GM19463 (cell line): Measurements from ENCODE around the gene CC2D2B.
"Not testable (repeated sequence)": the region's sequence is repeated elsewhere in the genome, so short reads cannot be mapped to it uniquely, and the experiment has no call there.

Experiments used
- ATAC-seq: cut with Tn5 transposase; IDR thresholded peaks from one replicate; pipeline ENCODE4 v1.9.1; 2021; ENCODE audit warnings: mild to moderate bottlenecking, moderate library complexity; ENCODE audit not compliant: unreplicated experiment

Gene CC2D2B

DNA sequence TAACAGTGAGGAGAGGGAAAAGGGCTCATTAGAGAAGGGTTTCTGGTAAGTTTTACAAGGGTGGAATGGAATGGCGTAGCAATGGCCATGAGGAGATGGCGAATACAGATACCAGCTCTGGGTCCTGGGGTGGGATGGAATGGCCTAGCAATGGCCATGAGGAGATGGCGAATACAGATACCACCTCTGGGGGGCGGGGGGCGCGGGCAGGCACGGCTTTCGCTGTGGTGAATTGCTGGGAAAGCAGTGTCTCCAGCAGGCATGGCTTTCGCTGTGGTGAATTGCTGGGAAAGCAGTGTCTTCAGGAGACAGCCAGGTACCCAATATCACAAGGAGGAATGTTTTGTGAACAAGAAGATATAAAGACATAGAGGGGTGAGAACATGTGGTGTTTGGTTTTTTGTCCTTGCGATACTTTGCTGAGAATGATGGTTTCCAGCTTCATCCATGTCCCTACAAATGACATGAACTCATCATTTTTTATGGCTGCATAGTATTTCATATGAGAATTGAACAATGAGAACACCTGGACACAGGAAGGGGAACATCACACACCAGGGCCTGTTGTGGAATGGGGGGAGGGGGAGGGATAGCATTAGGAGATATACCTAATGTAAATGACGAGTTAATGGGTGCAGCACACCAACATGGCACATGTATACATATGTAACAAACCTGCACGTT is 1.7 kb upstream of the CC2D2B start:
- ATAC-seq: not testable (repeated sequence)

DNA sequence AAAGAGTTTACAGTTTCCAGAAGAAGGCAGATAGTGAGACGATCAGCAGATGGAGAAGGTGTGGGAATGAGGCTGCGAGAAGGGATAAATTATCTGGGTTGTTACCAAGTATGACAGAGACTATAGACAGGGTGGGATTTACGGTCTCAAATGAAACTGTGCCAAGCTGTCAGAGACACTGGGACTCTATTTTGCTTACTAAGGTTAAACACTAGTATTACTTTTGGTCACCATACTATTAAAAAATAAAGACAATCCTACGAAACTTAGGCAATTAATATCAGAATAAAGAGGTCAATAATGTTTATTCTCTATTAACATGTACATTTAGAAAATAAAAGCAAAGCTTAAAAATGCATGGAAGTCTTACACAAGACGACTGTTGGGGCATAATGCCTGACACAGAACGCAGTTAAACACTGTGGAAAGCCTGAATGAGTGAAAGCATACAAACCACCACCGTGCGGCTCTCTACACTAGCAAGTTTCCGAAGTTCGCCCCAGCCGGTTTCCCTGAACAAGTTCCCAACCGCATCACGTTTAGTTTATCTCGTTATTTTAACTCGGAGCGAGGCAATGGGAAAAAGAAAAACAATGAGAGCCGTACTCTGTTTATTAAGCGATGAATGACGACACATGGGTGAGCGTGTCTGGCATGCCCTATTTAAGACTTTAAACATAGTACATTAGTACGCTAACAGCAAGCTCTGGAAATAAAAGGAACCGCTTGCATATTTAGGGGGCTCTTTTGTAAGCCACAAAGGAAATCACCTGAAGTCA is 909 bp upstream of the CC2D2B start:
- peak; percentile 22 for ATAC-seq

DNA sequence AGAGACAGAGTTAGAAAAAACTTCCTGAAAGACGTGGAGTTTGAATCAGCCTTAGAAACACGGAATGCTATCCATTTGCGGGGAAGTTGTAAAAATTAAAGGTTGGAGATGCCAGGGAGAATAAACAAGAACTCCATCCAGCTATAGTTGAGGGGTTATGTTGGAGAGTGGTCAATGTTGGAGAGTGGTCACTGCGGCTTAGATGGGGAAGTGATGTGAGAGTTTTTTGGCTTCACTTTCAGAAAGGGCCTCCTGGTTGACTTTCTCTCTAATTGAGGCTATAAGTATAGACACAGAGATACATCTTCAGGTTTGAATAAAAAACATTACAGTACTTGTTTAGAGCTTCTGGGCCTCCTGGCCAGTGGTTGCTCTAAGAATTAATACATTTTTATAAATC is 675 bp downstream of the CC2D2B start:
- no peak for ATAC-seq

DNA sequence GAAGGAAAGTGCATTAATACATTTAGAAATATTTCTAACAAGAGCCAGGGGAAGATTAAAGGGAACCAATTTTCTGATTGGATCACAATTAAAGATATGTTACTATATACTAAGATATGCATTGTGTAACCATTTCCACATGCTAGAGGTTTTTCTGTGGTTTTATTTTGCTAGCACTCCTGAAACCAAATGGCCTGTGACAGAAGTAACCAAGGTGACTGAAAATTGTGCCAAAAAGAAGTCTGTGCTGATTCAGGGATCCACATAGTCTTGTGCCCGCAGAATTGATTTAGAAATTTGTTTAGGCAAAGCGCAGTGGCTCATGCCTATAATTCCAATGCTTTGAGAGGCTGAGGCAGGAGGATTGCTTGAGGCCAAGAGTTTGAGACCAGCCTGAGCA is 1.8 kb downstream of the CC2D2B start:
- ATAC-seq: no peak

DNA sequence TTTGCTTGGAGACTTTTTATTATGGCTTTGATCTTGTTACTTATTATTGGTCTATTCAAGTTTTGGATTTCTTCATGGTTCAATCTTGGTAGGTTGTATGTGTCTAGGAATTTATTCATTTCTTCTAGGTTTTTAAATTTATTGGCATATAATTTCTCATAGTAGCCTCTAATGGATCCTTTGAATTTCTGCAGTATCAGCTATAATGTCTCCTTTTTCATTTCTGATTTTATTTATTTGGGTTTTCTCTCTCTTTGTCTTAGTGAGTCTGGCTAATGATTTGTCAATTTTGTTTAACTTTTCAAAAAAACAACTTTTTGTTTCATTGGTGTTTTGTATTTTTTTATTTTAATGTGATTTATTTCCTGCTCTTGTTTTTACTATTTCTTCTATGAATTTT is 8.3 kb downstream of the CC2D2B start:
- not testable (repeated sequence) for ATAC-seq

DNA sequence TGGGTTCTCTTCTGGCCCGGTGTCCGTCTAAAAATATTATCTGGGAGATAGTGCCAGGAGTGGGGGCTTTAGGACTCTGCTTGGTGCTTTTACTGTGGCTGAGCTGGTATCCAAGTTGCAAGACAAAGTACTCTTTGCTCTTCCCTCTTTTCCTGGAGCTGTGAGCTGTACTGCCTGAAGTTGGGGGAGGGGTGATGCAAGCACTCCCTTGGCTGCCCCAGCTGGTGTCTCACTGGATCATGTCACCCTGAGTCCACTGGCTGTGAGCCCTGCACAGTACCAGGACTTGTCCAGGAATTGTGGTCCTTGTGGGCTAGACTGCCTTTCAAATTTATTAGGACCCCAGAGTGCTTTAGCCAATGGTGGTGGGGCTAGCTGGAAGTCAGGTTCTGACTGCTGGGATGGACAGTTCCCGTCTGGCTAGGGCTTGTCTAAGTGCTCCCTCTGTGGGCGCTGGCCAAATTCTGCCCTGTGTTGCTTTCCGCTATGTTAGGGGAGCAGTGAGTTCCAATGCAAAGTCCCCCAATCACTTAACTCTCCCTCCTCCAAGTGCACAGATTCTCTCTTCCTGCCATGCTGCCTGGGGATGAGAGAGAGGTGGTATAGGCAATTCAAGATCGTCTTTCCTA is 13.1 kb downstream of the CC2D2B start:
- ATAC-seq: no peak

DNA sequence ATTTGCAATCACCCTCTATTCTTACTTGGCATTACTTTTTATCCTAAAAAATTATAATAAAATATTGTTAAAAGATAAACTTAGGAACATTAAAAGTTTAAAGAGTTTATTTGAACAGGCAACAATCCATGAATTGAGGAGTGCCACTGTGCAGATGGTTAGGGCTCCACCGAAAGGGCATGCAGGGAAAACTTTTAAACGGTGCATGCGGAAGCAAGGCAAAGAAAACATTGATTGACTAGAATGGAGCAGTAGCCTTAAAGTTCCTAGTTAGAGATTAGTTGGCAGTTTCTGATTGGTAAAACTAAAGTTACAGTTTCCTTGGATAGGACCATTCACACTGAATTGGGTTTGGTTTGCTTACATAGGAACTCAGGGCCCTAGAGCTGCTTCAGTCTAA is 17.3 kb downstream of the CC2D2B start:
- ATAC-seq: no peak

DNA sequence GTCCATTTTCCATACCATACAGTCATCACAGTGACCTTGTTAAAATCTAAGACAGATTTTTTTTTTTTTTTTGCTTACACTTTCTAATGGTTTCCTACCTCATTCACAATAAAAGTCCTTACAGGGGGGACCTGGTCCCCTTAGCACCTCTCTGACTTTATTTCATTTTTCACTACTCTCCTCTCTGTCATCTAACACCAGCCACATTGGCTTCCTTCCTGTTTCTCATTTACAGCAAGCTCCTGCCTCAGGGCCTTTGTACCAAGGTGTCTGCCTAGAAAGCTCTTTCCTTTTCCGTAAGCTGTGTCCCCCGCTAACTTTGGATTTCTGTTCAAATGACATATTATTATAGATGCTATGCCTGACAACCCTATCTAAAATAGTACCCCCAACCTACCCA is 27.7 kb downstream of the CC2D2B start:
- ATAC-seq: no peak

DNA sequence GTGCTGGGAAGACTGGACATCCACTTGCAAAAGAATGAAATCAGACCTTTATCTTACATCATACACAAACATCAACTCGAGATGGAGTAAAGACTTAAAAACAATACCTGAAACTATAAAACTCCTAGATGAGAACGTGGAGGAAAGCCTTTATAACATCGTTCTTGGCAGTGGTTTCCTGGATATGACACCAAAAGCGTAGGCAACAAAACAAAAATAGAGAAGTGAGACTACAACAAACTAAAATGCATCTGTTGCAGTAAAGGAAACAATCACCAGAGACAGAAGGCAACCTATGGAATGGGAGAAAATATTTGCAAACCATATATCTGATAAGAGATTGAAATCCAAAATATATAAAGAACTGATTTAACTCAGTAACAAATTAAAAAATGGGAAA is 33.3 kb downstream of the CC2D2B start:
- ATAC-seq: no peak

DNA sequence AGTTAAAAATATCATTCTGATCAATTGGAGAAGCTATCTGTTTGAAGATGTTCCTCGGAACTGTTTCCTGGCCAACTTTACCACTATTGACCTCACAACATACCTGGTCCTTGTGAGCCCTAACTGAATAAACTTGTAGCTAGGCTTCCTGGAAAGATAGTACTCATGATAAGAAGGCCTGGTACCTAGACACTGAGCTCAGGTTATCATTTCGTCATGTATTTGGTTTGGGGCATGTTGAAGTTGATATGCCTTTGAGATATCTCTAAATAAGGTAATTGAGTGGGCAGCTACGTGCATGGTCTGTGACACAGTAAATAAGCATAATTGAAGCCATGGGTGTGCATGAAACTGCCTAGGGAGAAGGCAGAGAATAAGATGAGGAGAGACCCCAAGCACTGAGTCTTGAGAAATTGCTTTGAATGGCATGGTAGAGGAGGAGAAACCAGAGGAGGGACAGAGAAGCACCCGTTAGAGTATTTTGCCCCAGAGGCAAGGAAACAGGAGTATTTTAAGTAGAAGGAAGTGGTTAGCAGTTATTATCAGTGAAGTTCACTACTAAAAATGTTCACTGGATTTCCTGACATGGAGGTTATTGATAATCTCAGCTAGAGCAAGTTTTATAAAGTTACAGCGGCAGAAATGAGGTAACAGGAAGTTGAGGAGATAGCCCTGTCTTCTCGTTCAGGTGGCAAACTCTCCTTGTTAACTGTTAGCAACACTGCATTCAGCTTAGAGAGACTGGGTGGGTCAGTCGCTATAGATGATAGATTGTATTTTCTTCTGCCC is 55.6 kb downstream of the CC2D2B start:
- ATAC-seq: no peak

DNA sequence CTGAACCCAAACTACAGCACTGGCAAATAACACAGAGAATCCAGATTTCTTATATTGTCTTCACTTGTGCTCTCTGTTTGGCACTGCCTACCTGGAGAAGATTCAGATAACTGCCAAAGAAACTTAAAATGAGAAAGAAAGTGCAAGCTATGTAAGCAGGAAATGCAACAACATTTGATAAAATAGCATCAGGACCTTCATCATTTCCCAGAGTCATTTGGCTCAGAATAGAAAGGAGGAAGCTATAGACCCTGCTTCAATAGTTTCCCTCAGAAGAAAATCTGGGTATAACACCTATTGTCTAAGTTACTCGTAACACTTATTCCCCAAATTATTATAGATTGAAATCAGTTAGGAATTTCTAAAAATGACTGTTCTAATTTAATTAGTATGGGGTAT is 56.2 kb downstream of the CC2D2B start:
- ATAC-seq: no peak

DNA sequence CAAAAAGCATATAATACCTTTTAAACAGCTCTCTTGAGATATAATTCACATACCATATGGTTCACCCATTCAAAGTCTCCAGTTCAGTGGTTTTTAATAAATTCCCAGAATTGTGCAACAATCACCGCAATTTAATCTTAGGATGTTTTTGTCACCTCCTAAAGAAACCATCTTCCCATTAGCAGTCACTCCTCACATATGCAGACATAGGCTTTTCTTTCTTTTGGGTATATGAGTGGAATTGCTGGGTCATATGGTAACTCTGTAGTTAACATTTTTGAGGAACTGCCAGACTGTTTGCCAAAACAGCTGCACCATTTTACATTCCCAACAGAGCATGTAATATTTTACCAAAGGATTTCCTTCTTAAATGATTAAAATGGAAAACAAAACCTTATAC is 57.0 kb downstream of the CC2D2B start:
- ATAC-seq: no peak

DNA sequence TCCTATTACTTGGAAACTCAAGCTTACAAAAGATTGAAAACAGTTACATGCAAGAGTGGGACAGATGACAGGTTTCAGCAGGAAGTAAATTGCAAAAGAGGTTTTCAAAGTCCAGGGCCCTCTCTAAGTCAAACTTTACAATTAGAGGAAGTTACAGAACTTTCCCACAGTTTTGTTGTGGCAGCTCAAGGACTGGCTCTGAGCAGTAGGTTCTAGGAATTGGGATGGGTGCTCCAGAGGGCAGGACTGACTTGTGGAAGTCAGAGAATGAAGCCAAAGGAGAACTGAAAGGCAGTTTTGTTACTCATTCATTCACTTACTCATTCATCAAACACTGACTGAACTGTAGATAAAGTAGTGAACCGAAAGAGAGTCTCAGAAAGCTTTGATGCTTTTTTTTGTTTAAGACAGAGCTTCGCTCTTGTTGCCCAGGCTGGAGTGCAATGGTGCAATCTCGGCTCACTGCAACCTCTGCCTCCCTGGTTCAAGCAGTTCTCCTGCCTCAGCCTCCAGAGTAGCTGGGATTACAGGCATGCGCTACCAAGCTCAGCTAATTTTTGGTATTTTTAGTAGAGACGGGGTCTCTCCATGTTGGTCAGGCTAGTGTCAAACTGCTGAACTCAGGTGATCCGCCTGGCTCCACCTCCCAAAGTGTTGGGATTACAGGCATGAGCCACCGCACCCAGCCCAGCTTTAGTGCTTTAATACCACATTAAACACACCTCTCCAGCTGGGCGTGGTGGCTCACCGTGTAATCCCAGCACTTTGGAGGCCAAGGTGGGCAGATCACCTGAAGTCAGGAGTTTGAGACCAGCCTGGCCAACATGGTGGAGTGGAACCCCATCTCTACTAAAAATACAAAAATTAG is 68.8 kb downstream of the CC2D2B start:
- ATAC-seq: peak; percentile 47

DNA sequence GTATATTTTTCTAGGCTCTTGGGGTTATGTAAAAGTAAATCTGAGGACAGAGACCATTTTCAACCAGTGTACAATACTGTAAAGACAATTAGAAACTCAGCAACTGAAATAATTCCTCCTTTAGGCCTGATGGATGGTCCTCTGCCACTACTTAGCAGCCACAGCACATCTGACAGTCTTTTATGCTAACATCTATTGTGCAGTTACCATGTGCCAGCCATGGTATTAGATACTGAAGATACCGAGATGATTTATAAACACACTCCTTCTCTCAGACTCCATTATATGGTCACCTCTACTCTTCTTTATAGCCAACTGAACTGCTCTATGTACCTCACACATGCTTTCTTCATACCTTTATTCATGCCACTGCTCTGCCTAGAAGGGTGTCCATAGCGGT is 74.4 kb downstream of the CC2D2B start:
- no peak for ATAC-seq

DNA sequence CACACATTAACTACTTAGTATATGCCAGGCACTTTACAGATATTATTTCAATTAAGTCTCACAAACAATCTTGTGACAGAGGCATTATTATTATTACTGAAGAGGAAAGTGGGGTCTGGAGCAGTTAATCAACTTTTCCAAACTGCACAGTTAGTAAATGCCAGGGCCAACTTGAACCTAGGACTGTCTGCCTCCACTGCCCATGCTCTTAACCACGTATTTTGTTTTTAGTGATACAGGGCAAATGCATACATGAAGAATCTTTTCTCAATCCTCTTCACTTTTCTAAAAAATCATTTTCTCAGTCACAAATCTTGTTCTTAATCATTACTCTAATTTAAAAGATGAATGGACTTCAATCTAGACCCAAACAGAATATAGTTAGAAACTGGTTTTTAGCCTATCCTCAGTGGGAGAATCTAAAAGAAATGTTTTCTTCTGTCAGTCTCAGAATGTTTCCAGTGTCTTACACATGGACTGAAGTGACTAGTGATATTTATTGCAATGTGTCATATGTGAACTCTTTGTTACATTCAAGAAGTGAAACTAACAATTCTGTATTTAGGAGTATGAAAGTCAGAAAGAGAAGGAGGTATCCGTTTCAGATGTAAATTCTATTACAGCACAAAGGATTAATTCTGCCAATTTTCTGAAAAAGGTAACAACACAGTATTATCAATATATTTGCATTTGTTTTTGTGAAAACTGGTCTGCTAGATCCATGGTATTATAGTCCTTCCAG is 80.1 kb downstream of the CC2D2B start:
- ATAC-seq: peak; percentile 87

DNA sequence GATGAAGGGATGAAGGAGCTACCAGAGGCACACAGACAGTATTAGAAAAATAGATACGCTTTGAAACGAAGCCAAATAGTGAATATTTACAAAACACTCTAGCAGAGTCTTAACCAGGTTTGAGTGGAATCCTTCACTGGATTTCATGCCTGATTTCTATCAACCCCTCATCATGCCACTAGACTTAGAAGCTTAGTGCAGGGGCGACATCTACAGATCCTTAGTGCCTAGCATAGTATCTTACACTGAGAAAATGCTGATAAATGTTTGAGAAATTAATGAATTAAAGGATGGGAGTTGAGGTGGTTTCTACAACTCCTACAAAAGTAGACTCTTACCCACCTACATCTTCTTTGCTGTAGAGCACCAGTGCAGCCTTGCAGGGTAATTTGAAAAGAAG is 80.9 kb downstream of the CC2D2B start:
- ATAC-seq: no peak

DNA sequence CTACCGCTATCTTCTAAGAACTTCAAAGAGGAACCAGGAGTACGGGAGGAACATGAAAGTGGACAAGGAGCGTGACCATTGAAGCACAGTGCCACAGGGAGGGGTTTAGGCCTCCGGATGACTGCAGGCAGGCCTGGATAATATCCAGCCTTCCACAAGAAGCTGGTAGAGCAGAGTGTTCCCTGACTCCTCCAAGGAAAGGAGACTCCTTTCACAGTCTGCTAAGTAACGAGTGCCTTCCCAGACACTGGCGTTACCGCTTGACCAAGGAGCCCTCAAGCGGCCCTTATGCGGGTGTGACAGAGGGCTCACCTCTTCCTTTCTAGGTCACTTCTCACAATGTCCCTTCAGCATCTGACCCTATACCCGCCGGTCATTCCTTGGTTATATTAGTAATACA is 86.6 kb downstream of the CC2D2B start:
- not testable (repeated sequence) for ATAC-seq

DNA sequence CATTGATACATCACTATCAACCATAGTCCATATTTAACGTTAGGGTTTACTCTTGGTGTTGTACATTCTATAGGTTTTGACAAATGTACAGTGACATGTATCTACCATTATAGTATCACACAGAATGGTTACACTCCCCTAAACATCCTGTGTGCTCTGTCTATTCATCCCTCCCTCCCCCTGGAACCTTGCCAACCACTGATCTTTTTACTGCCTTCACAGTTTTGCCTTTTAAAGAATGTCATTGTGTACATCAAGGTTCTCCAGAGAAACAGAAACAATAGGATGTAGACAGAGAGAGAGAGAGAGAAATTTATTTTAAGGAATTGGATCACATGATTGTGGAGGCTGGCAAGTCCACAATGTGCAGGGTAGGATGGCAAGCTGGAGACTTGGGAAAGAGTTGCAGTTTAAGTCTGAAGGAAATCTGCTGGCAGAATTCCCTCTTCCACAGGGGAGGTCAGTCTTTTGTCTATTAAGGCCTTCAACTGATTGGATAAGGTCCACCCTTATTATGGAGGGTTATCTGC is 90.5 kb downstream of the CC2D2B start:
- ATAC-seq: no peak

DNA sequence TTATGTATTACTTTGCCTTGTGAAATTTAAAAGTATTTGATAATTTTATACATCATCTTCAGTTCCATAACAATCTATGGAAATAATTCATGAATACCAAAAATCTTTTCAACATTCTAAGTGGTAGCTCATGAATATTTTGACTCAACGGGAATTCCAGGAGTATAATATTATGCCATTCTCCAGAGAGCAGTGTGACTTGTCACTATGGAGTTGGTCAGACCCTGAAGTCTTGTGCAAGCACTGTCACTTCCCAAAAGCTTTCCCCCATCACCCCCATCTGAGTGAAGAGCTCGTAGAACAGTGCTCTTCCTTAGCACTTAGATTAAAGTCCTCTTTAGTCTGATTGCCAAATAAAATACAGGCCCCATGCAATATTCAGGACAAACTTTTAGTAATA is 106.2 kb downstream of the CC2D2B start:
- no peak for ATAC-seq
